Kidney epithelial cell (primary cell): ENCODE results near the gene DNAJB1. TPM values are rescaled to one million over a fixed set of nuclear protein-coding genes. Genes with fewer than 3 reads are reported as not detected.
A peak's percentile ranks its signal among the peaks of the same experiment; 100 is the strongest.

Experiments used
- DNase-seq: peaks from one replicate; pipeline ENCODE4 v3.0.0-alpha.2; 2010; ENCODE audit warnings: low read depth
- H3K27me3 ChIP-seq: 2 replicates; pipeline ENCODE4 v1.6.0; 2011; ENCODE audit warnings: low read length; ENCODE audit not compliant: control insufficient read depth, insufficient read depth
- H3K36me3 ChIP-seq: 2 replicates; pipeline ENCODE4 v1.5.1; 2011; ENCODE audit warnings: low read length; ENCODE audit not compliant: control insufficient read depth, insufficient read depth
- H3K4me3 ChIP-seq: 2 replicates; pipeline ENCODE4 v1.5.1; 2011; ENCODE audit warnings: low read depth, mild to moderate bottlenecking, control low read depth, low read length
- CTCF ChIP-seq: IDR thresholded peaks from 2 replicates; pipeline ENCODE4 v1.5.1; 2011; ENCODE audit warnings: mild to moderate bottlenecking, moderate library complexity, low read length, control low read depth, inconsistent platforms; ENCODE audit not compliant: insufficient read depth, poor library complexity, severe bottlenecking
- total RNA-seq: library from RNA; depleted of rRNA; stranded (reverse); fragments of >200 nt; gene quantifications from 2 replicates; pipeline ENCODE4 v1.2.3, GENCODE V29; 2015

DNAJB1 gene
- total RNA-seq, 1 donor from 2014 or later, result 58.1 TPM

- DNase-seq, result peak; percentile 82
- TF ChIP-seq CTCF, result no peak
- peaks cover 2% of the 10 kb centered on the region for H3K36me3 ChIP-seq
- H3K4me3 ChIP-seq, result peak within 1 kb of the TSS; percentile 79
- no peaks in the 10 kb centered on the region for H3K27me3 ChIP-seq
Measured at GRCh38 chr19:14496029-14496833, 22.0 kb downstream of the DNAJB1 start, which contains the start of gene GIPC1. GIPC1 (minus strand) TSS chr19:14496127; CDS start chr19:14482976, 13,151 bp downstream.

- H3K4me3 ChIP-seq, result peak overlapping the region; percentile 79
- TF ChIP-seq CTCF, result no peak
- no peak for DNase-seq
- no peaks in the 10 kb centered on the region for H3K27me3 ChIP-seq
- peaks cover 2% of the 10 kb centered on the region for H3K36me3 ChIP-seq
Measured at GRCh38 chr19:14495672-14496028, 22.5 kb downstream of the DNAJB1 start.

GRCh38 chr19:14494910-14495671 lies 23.1 kb downstream of the DNAJB1 start:
- no peak for DNase-seq
- Histone ChIP-seq H3K27me3 (no peaks in the 10 kb centered on the region), H3K36me3 (peaks cover 2% of the 10 kb centered on the region), H3K4me3 (peak overlapping the region; percentile 79)
- TF ChIP-seq CTCF, result no peak

- TF ChIP-seq CTCF, result no peak
- Histone ChIP-seq H3K36me3 (peaks cover 2% of the 10 kb centered on the region), H3K4me3 (peak overlapping the region; percentile 79), H3K27me3 (no peaks in the 10 kb centered on the region)
- DNase-seq, result no peak
Measured at GRCh38 chr19:14494411-14494810, 23.8 kb downstream of the DNAJB1 start.

- Histone ChIP-seq H3K36me3 (peaks cover 2% of the 10 kb centered on the region), H3K27me3 (no peaks in the 10 kb centered on the region), H3K4me3 (no peak overlapping the region)
- no peak for DNase-seq
- no peak for TF ChIP-seq CTCF
Measured at GRCh38 chr19:14492756-14493337, 25.4 kb downstream of the DNAJB1 start.
